Ectodermal cell (in vitro differentiated cells): ENCODE results near the gene TSPYL4.

Source experiments
- H3K27ac ChIP-seq: 2 replicates; pipeline ENCODE4 v1.7.0; 2013; ENCODE audit warnings: mild to moderate bottlenecking, low read depth, low read length; ENCODE audit not compliant: insufficient read depth, poor library complexity, severe bottlenecking
- H3K27me3 ChIP-seq: 2 replicates; pipeline ENCODE4 v1.7.0; 2013; ENCODE audit warnings: mild to moderate bottlenecking, low read length; ENCODE audit not compliant: insufficient read depth, control insufficient read depth, poor library complexity, severe bottlenecking
- H3K36me3 ChIP-seq: one replicate; pipeline ENCODE4 v1.7.0; 2013; ENCODE audit warnings: low read length; ENCODE audit not compliant: control insufficient read depth, insufficient read depth
- H3K4me1 ChIP-seq: one replicate; pipeline ENCODE4 v1.7.0; 2013; ENCODE audit warnings: low read length; ENCODE audit not compliant: control insufficient read depth, insufficient read depth
- H3K4me3 ChIP-seq: 2 replicates; pipeline ENCODE4 v1.7.0; 2013; ENCODE audit warnings: low read depth, low read length, control low read depth; ENCODE audit not compliant: insufficient read depth
- H3K9me3 ChIP-seq: 2 replicates; pipeline ENCODE4 v1.7.0; 2013; ENCODE audit warnings: mild to moderate bottlenecking, low read length, moderate library complexity; ENCODE audit not compliant: control insufficient read depth
- WGBS, 2 experiments: methylation state at CpG; one replicate each; pipeline ENCODE4 v1.1.7; 2013; ENCODE audit warnings: missing lambda C conversion rate in 2 of 2; 5-methylcytosine and 5-hydroxymethylcytosine counted together

The TSPYL4 gene

DNA sequence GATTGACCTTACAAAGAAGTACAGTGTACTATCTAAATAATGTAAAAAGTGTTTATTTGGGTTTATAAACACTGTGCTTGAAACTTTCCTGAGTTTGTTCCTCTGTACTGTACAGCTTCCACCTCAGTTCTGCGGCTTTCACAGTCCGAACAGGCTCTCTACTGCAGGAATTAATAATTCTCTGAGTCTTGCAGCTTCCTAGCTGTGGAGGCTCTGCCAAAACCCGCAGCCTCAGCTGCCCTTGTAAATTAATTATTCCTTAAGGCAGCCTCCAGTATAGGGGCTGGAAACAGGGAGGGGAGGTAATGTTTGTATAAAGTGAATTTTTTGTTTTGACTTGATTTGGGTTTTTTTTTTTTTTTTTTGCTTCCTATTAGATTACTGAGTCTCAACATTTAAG lies 19.2 kb downstream of the TSPYL4 start:
- Histone ChIP-seq H3K27ac (no peak overlapping the region), H3K9me3 (no peaks in the 10 kb centered on the region), H3K4me1 (no peaks in the 10 kb centered on the region), H3K36me3 (no peaks in the 10 kb centered on the region), H3K27me3 (no peaks in the 10 kb centered on the region), H3K4me3 (no peak overlapping the region)
- 95 to 99% methylated on average over 3 of the region's 3 CpGs for whole genome bisulfite sequencing, 2 experiments

DNA sequence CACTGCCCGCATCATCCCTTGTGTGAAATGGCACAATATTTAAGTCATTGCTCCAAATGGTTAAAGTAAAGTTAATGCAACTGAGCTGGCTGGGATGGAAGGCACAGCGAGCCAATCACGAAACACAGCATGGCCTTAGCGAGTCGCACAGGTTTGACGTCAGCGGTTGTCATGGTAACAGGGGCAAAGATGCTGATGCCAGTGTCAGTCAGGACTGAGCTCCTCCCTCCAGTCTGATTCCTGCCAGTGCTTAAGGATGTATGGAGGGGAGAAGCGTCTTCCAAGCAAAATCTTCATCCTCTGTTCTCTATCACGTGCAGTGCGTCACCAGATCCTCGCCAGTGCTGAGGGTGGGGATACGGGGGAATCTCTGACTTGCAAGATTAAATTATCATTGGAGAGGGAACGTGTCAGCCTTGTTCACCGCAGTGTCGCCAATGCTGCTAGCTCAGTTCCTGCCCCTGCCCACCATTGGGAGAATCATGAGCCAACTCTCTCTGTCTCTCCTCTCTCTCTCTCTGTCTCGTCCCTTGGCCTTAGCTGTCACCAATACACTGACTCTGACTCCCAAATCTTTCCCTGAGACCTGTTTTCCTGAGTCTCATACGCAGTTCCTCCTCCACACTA lies 24.5 kb downstream of the TSPYL4 start:
- H3K36me3 ChIP-seq: peaks cover 5% of the 10 kb centered on the region
- no peak overlapping the region for H3K27ac ChIP-seq
- H3K27me3 ChIP-seq: no peaks in the 10 kb centered on the region
- WGBS, 2 experiments: 83% methylated on average over 17 of the region's 17 CpGs
- H3K4me1 ChIP-seq: no peaks in the 10 kb centered on the region
- H3K9me3 ChIP-seq: no peaks in the 10 kb centered on the region
- no peak overlapping the region for H3K4me3 ChIP-seq

DNA sequence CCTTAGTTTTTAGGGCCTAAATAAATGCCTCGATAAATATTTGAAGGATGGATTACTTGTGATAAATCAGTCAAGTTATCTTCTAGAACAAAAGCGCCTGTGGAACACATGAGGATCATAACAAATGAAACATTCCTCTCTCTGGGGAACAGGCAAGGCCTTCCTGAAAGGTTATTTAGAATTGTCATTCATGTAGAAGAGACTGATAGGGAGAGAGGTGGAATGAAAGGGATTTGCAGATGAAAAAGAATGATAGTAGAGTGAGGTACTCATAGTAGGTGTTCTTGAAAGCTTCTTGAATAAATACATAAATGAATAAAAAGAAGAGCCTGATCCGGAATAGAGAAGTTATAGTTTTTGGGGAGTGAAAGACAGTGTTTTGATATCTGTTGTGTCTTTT lies 30.5 kb downstream of the TSPYL4 start:
- Histone ChIP-seq H3K4me3 (no peak overlapping the region), H3K4me1 (no peaks in the 10 kb centered on the region), H3K27me3 (no peaks in the 10 kb centered on the region), H3K36me3 (peaks cover 5% of the 10 kb centered on the region), H3K27ac (no peak overlapping the region), H3K9me3 (no peaks in the 10 kb centered on the region)
- WGBS, 2 experiments: 94 to 96% methylated on average over 3 of the region's 3 CpGs

DNA sequence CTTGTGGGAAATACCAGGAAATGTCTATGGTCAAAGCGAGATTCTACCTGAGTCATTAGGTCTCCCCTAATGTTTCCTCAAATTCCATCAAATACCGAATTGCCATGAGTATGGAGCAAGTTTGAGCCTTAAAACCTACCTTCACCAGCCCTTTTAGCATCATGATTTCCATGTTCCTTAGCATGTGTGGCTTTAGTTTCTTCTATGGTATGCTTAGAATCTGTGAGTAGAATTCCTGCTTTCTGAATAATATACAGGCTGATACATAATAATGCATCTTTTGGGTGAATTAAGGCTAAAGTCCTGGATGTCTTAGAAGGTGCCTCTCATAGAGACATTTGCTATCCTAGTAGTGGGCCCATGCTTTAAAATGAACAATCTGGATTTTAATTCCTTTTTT lies 32.0 kb downstream of the TSPYL4 start:
- H3K9me3 ChIP-seq: no peaks in the 10 kb centered on the region
- peaks cover 5% of the 10 kb centered on the region for H3K36me3 ChIP-seq
- no peaks in the 10 kb centered on the region for H3K27me3 ChIP-seq
- no peak overlapping the region for H3K4me3 ChIP-seq
- no peak overlapping the region for H3K27ac ChIP-seq
- no peaks in the 10 kb centered on the region for H3K4me1 ChIP-seq
- WGBS, 2 experiments: 95 to 98% methylated on average over 2 of the region's 2 CpGs

DNA sequence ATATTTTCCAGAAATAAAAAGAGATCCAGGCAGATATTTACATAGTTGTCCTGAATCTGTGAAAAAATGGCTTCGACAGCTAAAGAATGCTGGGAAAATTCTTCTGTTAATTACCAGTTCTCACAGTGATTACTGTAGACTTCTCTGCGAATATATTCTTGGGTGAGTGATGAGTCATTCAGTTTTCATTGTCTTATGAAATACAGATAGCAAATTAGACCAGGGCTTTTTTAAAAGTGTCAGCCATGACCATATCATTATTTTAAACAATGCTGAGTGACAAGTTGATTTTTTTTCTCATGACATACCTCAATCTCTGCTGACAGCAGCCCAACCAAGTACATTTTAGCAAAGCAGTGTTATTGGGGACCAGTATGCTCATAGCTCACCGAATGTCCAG lies 32.8 kb downstream of the TSPYL4 start:
- Histone ChIP-seq H3K9me3 (no peaks in the 10 kb centered on the region), H3K4me3 (no peak overlapping the region), H3K4me1 (no peaks in the 10 kb centered on the region), H3K36me3 (peaks cover 5% of the 10 kb centered on the region), H3K27me3 (no peaks in the 10 kb centered on the region), H3K27ac (no peak overlapping the region)
- WGBS, 2 experiments: 90 to 100% methylated on average over 2 to 3 of the region's 3 CpGs

DNA sequence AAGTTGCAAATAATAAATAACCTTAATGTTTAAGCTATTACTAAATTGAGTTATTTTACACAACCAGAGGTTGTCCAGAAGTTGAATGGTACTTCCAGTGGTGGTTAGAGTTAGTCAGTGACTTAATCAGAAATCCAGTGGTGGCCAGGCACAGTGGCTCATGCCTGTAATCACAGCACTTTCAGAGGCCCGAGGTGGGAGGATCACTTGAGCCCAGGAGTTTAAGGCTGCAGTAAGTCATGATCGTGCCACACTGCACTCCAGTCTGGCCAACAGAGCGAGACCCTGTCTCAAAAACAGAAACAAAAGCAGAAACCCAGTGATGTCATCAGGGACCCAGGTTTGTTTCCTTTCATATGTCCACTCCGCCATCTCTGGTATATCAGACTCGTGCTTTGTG lies 35.0 kb downstream of the TSPYL4 start:
- no peaks in the 10 kb centered on the region for H3K4me1 ChIP-seq
- no peak overlapping the region for H3K27ac ChIP-seq
- H3K27me3 ChIP-seq: no peaks in the 10 kb centered on the region
- no peak overlapping the region for H3K4me3 ChIP-seq
- WGBS, 2 experiments: 91 to 93% methylated on average over 5 of the region's 5 CpGs
- no peaks in the 10 kb centered on the region for H3K9me3 ChIP-seq
- H3K36me3 ChIP-seq: no peaks in the 10 kb centered on the region

DNA sequence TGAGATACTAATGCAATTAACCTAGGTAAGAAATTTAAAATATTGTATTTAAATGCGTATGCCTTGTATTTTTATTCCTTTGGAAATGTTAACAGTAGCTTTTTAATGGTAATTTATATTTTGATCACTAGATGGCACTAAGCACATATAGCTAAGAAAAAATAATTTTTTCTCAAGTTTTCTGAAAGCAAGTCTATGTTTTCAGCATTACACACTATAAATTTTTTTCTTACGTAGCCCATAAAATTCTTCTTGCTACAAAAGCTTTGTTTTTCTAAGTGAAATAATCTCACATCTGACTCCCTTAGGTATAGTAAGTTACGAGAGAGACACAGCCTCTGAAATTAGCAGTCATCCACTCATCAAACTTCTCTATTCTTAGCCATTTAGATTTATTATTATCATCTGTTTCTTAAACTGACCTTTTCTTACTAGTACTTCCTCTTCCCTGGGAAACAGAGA lies 35.7 kb downstream of the TSPYL4 start:
- H3K27ac ChIP-seq: no peak overlapping the region
- WGBS, 2 experiments: 85 to 90% methylated on average over 2 of the region's 3 CpGs
- no peaks in the 10 kb centered on the region for H3K4me1 ChIP-seq
- H3K4me3 ChIP-seq: no peak overlapping the region
- no peaks in the 10 kb centered on the region for H3K27me3 ChIP-seq
- no peaks in the 10 kb centered on the region for H3K9me3 ChIP-seq
- no peaks in the 10 kb centered on the region for H3K36me3 ChIP-seq

DNA sequence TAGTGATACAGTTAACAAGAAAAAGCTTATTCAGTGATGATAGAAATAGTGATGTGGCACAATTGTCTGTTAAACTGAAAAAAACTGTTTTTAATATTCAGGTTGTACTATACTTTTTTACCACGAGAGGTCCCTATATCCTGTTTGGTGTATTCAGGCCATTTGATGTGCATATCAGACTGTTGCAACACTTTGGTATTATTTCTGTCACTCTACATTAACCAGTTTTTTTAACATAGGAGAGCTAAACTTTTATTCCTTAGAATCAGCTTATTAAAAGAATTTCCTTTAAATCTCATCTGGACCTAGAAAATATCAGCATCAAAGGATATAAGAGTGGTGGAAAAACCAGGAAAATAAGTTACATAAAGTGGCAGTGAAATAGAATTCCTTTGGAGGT lies 36.8 kb downstream of the TSPYL4 start:
- Histone ChIP-seq H3K36me3 (no peaks in the 10 kb centered on the region), H3K27me3 (no peaks in the 10 kb centered on the region), H3K27ac (no peak overlapping the region), H3K4me3 (no peak overlapping the region), H3K9me3 (no peaks in the 10 kb centered on the region), H3K4me1 (no peaks in the 10 kb centered on the region)
- 56% methylated on average over 1 of the region's 1 CpG; no CpG with 5 or more reads in 1 of the 2 experiments for WGBS, 2 experiments

DNA sequence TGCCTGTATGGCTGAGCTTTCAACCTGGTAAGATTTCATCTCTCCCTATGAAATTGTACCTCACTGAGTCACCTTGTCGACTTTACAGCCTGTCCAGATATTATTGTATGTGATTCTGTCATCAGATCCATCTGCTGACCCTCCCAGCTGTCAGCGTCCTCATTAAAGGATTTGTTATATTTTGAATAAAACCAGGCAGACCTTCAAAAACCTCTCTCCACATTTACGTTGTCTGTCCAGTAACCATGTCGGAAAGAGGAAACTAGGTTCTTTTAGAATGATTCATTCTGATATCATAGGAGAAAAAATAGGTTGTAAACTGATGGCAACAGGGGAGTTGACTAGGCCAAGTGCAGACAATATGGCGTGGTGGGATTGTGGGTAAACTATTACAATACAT lies 38.5 kb downstream of the TSPYL4 start:
- H3K9me3 ChIP-seq: no peaks in the 10 kb centered on the region
- no peaks in the 10 kb centered on the region for H3K27me3 ChIP-seq
- H3K27ac ChIP-seq: no peak overlapping the region
- H3K4me1 ChIP-seq: no peaks in the 10 kb centered on the region
- no peaks in the 10 kb centered on the region for H3K36me3 ChIP-seq
- 91 to 95% methylated on average over 3 to 5 of the region's 5 CpGs for WGBS, 2 experiments
- no peak overlapping the region for H3K4me3 ChIP-seq

DNA sequence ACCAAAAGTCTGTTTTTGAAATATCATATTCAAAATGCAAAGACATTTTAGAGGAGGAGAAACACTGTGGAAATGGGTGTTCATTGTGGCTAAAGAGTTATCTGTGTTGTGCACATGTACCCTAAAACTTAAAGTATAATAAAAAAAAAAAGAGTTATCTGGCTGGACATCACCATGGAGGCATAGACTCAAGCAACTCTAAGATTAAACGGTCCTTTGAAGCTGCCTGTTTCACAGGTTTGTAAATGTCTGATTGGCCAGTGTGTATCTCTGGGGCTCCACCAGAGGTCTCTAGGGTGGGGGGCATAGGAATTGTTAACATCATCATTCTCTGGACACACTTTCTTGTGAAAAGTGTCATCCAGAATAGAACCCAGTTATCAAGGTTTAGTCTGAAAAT lies 39.2 kb downstream of the TSPYL4 start:
- WGBS, 2 experiments: 88 to 91% methylated on average over 1 of the region's 1 CpG
- H3K4me1 ChIP-seq: no peaks in the 10 kb centered on the region
- H3K27me3 ChIP-seq: no peaks in the 10 kb centered on the region

More for the DNA sequence above, 39.2 kb downstream of the TSPYL4 start:
- H3K4me3 ChIP-seq: no peak overlapping the region
- H3K9me3 ChIP-seq: no peaks in the 10 kb centered on the region
- no peak overlapping the region for H3K27ac ChIP-seq
- no peaks in the 10 kb centered on the region for H3K36me3 ChIP-seq
